PC-3 (cell line): ENCODE measurements around the gene FBXO24.

Source experiments
- CTCF ChIP-seq: fragments of 300-600 bp; sonication (generic); conservative IDR thresholded peaks from 2 replicates; pipeline ENCODE4 v1.5.1; 2017; ENCODE audit warnings: antibody characterized with exemption, low read depth, mild to moderate bottlenecking, low read length
- EZH2 ChIP-seq: fragments of 300-600 bp; sonication (generic); IDR thresholded peaks from one replicate; pipeline ENCODE4 v1.6.1; 2017; ENCODE audit warnings: antibody characterized with exemption, mild to moderate bottlenecking, low read length; ENCODE audit not compliant: unreplicated experiment

DNA sequence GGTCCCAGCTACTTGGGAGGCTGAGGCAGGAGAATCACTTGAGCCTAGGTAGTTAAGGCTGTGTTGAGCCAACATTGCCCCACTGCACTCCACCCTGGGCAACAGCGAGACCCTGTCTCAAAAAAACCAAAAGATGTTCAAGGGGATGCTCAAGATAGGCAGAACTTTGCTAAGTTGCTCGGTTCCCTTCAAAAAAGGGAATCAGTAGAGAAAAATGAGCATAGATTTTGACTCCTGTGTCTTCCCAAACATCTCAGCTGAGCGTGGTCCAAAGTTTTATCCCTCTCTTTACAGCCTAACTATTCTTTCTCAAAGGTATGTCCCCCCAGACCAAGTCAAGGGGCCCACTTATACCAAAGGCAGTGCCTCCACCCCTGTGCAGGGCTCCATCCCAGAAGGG, 33.1 kb upstream of the FBXO24 start:
- TF ChIP-seq CTCF (no peak), EZH2 (no peak)
